Measurements from ENCODE around the gene AP4S1. TPM values are rescaled to one million over a fixed set of nuclear protein-coding genes. Genes with fewer than 3 reads are reported as not detected.

The AP4S1 gene
- polyA plus RNA-seq, 1 donor: 24.0 TPM

DNA sequence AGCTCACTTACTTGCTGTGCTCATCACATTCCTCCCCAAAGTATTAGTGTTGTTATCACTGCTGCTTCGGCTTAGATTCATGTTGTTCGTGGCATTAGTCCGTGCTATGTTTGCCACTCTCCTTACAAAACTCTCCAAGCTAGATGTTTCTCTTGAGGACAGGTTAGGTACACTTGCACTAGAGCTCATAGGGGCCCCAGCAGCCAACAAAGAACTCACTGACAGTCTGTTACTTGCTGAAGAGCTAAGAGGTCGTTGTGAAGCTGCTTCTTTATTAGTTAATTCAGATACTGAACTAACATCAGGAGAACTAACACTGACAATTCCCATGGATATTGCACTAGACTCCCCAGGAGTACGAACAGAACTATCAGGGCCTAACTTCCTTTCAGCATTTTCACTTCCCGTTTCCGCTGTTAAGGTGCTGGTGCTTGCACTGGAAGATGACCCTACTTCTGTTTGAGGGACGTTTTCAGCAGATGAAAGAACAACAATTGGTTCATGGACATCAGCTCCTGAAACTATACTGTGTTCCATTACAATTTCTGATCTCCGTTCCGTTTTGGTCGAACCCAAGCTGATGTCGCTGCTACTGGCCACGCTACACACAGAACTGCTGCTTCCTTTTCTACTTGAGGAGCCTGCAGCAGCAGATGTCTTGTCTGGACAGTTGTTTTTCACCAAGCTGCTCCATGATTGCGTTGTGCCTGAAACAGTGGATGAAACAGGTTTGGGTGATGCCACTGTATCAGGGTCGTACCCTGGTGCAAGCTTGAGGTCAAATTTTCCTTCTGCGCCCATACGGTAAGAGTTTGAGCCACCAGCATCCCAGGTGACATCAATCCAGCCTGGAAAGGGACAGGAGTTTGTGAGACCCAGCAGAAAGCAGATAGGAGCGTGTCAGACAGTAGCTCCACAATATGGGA is 103.4 kb downstream of the AP4S1 start:
- DNase-seq: no peak

DNA sequence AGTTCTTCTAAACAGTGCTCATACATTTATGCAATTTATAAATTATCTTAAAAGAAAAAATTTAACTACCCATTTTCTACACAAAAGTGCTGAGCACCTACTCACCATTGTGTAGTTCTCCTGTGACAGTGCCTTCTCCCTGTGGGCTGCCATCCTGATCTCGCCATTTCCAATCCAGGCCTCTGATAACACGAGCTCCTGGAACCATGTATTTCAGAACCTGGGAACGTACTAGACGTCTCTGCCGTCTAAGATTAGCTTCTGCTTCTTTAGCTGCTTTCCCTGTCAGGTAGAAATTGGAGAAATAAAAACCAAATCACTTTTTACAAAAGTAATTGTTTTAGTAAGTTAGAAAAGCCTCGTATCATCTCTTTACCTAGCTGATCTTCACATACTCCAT is 107.7 kb downstream of the AP4S1 start:
- no peak for DNase-seq

DNA sequence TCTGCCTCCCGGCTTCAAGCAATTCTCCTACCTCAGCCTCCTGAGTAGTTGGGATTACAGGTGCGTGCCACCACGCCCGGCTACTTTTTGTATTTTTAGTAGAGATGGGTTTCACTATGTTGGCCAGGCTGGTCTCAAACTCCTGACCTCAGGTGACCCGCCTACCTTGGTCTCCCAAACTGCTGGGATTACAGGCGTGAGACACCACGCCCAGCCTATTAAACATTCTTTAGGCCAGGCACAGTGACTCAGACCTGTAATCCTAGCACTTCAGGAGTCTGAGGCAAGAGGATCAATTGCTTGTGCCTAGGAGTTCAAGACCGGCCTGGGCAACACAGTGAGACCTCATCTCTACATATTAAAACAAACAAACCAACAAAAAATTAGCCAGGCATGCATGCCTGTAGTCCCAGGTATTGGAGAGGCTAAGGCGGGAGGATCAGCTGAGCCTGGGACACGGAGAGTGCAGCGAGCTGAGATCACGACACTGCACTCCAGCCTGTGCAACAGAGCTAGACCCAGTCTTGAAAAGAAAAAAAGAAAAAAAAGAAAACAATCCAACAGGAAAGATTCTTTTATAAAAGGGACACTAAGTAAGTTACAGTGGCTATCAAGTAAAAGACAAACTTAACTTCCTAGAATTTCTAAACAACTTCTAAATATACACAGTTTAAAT is 111.9 kb downstream of the AP4S1 start:
- DNase-seq: no peak

DNA sequence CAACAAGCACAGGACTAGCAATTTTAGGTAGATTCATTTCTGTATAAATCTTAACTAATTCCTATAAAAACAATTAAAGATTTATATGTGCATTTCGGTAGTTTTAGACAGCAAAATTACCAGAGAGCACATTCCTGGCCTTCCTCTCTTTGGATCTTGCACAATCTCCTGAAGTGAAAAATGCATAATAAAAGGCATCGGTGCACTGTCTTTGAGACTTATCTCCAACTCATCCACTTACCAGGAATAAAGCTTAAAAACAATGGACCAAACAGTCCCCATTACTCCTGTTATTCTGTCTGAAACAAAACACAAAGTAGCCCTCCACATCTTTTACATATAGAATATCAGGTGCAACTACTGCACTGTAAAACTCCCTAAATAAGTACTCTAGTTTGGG is 112.9 kb downstream of the AP4S1 start:
- DNase-seq: no peak

DNA sequence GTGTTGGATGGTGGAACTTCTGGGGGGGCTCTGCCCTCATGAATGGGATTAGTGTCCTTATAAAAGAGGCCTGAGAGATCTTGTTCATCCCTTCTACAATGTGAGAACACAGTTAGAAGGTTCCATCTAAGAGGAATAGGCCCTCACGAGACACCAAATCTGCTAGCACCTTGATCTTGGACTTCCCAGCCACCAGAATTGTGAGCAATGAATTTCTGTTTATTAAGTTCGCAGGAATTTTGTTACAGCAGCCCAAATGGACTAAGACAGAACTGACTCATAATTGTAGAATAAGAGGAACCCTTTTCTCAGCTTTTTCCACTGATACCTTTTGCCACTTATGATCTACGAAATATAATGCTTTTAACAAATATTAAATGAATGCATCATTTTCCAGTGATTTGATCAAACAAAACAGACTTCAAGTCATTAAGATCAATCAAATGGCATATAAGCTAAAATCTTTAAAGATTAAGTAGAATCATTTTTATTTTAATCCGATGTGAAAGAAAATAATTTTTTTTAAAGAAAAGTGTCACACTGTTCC is 113.9 kb downstream of the AP4S1 start:
- DNase-seq: no peak

DNA sequence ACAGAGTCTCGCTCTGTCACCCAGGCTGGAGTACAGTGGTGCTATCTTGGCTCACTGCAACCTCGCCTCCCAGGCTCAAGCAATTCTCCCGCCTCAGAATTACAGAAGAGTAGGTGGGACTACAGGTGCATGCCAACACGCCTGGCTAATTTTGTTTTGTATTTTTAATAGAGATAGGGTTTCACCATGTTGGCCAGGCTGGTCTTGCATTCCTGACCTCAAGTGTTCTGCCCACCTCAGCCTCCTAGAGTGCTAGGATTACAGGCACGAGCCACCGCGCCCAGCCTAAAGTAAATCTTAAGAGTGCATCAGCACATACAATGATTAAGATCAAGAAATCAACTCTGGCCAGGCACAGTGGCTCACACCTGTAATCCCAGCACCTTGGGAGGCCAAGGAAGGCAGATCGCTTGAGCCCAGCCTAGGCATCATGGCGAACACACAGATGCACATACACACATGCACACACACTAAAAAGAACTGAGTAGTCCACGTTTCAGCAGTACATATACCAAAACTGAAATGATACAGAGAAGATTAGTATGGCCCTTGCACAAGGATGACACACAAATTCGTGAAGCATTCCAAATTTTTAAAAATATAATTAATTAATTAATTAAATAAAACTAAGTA is 117.1 kb downstream of the AP4S1 start:
- no peak for DNase-seq

Other genes with a start within 250 kb of the AP4S1 start
- gene COCH, start 151.1 kb upstream of the AP4S1 start, polyA plus RNA-seq (ENCODE audit: insufficient read length): 3.9 TPM
- 59.5 TPM for gene STRN3, start 730 bp downstream of the AP4S1 start, polyA plus RNA-seq (ENCODE audit: insufficient read length)
- 219 TPM for gene HECTD1, start 182.1 kb downstream of the AP4S1 start, polyA plus RNA-seq (ENCODE audit: insufficient read length)